Activated CD4-positive, alpha-beta memory T cell treated with anti-CD3 and anti-CD28 coated beads for 36 hours (primary cell): ENCODE measurements around the gene COTL1. TPM values are rescaled to one million over a fixed set of nuclear protein-coding genes. Genes with fewer than 3 reads are reported as not detected.

Experiments
- CTCF ChIA-PET: fragments of 350-600 bp; sonication (Branson Sonifier 250); formaldehyde crosslinking; loops from one replicate; lab custom pipeline; 2021; ENCODE audit warnings: antibody characterized with exemption, inconsistent platforms; lab: Charles Lee
- POLR2A ChIA-PET: fragments of 350-600 bp; sonication (Branson Sonifier 250); formaldehyde crosslinking; loops from one replicate; lab custom pipeline; 2021; ENCODE audit warnings: antibody characterized with exemption; lab: Charles Lee
- DNase-seq: peaks from one replicate; pipeline ENCODE4 v3.0.0-alpha.2; 2020
- H3K27ac Mint-ChIP-seq: one replicate; pipeline ENCODE4 v1.8.0; 2021; ENCODE audit warnings: mixed read lengths
- H3K27me3 Mint-ChIP-seq: one replicate; pipeline ENCODE4 v1.8.0; 2021; ENCODE audit warnings: mixed read lengths
- H3K36me3 Mint-ChIP-seq: one replicate; pipeline ENCODE4 v1.8.0; 2021; ENCODE audit warnings: mixed read lengths
- H3K4me1 Mint-ChIP-seq: one replicate; pipeline ENCODE4 v1.8.0; 2021; ENCODE audit warnings: low read depth, mixed read lengths
- H3K4me3 Mint-ChIP-seq: one replicate; pipeline ENCODE4 v1.8.0; 2021; ENCODE audit warnings: mild to moderate bottlenecking, mixed read lengths
- H3K9me3 Mint-ChIP-seq: one replicate; pipeline ENCODE4 v1.8.0; 2021; ENCODE audit warnings: mixed read lengths
- intact Hi-C: fragments of 100-400 bp; cut with micrococcal nuclease; formaldehyde crosslinking; loops from one replicate; pipeline ENCODE4 v1.15.1; 2023
- total RNA-seq, 2 experiments: library from RNA; stranded (reverse); gene quantifications; one replicate each; pipeline ENCODE4 v1.2.3, GENCODE V29; 2021

Gene COTL1
- total RNA-seq, 2 experiments from 2014 or later, result 358 to 364 TPM

DNA sequence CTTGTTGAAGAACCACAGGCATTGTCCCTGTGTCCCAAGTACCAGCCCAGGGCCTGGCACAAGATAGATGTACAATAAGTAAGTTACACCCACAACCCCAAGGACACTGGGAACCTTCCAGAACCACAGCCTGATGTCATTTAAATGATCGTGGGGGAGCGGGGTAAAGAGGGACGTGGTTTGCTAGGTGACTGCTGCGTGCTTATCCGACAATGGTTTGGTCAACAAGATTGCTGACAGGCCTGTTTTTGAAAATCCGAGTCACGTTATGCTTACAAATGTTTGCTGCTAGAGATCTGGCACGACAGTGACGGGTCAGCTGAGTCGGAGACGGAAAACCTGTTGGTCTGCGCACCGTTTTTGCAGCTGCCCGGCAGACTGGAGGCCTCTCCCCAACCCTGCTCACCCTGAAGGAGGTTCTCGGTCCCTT lies 22.8 kb downstream of the COTL1 start:
- CTCF ChIA-PET, result interaction anchor here (1.0 kb wide), 1 partner anchor 130 kb away, joined by 4 read pairs; no protein-coding TSS in a partner anchor
- H3K27me3 Mint-ChIP-seq, result no peaks in the 10 kb centered on the region
- DNase-seq, result peak; percentile 57
- intact Hi-C loops, result no loop called here
- H3K4me3 Mint-ChIP-seq, result peak overlapping the region; percentile 77
- H3K27ac Mint-ChIP-seq, result peak overlapping the region; percentile 96
- H3K4me1 Mint-ChIP-seq, result peaks cover 72% of the 10 kb centered on the region
- H3K36me3 Mint-ChIP-seq, result peaks cover 51% of the 10 kb centered on the region
- POLR2A ChIA-PET, result interaction anchor here (1.2 to 1.7 kb wide), 2 partner anchors 19 to 43 kb away, joined by 4 to 5 read pairs; no protein-coding TSS in a partner anchor
- H3K9me3 Mint-ChIP-seq, result no peaks in the 10 kb centered on the region

GRCh38 chr16:84594725-84595038 lies 23.2 kb downstream of the COTL1 start:
- ChIA-PET CTCF (interaction anchor here (0.9 to 1.2 kb wide), 3 partner anchors 13 to 130 kb away, joined by 3 to 4 read pairs (median 4); no protein-coding TSS in a partner anchor), POLR2A (interaction anchor here (1.2 to 1.7 kb wide), 2 partner anchors 20 to 43 kb away, joined by 4 to 5 read pairs; no protein-coding TSS in a partner anchor)
- H3K4me3 Mint-ChIP-seq, result peak overlapping the region; percentile 77
- H3K4me1 Mint-ChIP-seq, result peaks cover 69% of the 10 kb centered on the region
- no peaks in the 10 kb centered on the region for H3K27me3 Mint-ChIP-seq
- peak overlapping the region; percentile 96 for H3K27ac Mint-ChIP-seq
- intact Hi-C loops, result no loop called here
- peaks cover 51% of the 10 kb centered on the region for H3K36me3 Mint-ChIP-seq
- DNase-seq, result no peak
- H3K9me3 Mint-ChIP-seq, result no peaks in the 10 kb centered on the region

- CTCF ChIA-PET, result interaction anchor here (0.9 to 1.2 kb wide), 3 partner anchors 13 to 131 kb away, joined by 3 to 4 read pairs (median 4); no protein-coding TSS in a partner anchor
Measured at GRCh38 chr16:84593825-84594724, 23.8 kb downstream of the COTL1 start.

GRCh38 chr16:84592718-84593117 lies 25.2 kb downstream of the COTL1 start:
- DNase-seq, result no peak
- Mint-ChIP-seq H3K27ac (peak overlapping the region; percentile 63), H3K9me3 (no peaks in the 10 kb centered on the region), H3K27me3 (no peaks in the 10 kb centered on the region), H3K4me3 (no peak overlapping the region), H3K36me3 (peaks cover 46% of the 10 kb centered on the region), H3K4me1 (peaks cover 54% of the 10 kb centered on the region)
- intact Hi-C loops, result no loop called here
- ChIA-PET POLR2A (interaction anchor here (0.8 kb wide), 1 partner anchor 43 kb away, joined by 3 read pairs; no protein-coding TSS in a partner anchor), CTCF (interaction anchor here (1.1 to 1.9 kb wide), 3 partner anchors 29 to 87 kb away, joined by 3 to 10 read pairs (median 5); no protein-coding TSS in a partner anchor)

More at GRCh38 chr16:84593825-84594724, 23.8 kb downstream of the COTL1 start:
- Mint-ChIP-seq H3K9me3 (no peaks in the 10 kb centered on the region), H3K4me1 (peaks cover 63% of the 10 kb centered on the region), H3K27me3 (no peaks in the 10 kb centered on the region), H3K4me3 (peak overlapping the region; percentile 77), H3K27ac (peak overlapping the region; percentile 96), H3K36me3 (peaks cover 47% of the 10 kb centered on the region)
- peak; percentile 89 for DNase-seq
- intact Hi-C loops, result no loop called here
- POLR2A ChIA-PET, result interaction anchor here (1.2 to 1.7 kb wide), 2 partner anchors 20 to 42 kb away, joined by 4 to 5 read pairs; no protein-coding TSS in a partner anchor

DNA sequence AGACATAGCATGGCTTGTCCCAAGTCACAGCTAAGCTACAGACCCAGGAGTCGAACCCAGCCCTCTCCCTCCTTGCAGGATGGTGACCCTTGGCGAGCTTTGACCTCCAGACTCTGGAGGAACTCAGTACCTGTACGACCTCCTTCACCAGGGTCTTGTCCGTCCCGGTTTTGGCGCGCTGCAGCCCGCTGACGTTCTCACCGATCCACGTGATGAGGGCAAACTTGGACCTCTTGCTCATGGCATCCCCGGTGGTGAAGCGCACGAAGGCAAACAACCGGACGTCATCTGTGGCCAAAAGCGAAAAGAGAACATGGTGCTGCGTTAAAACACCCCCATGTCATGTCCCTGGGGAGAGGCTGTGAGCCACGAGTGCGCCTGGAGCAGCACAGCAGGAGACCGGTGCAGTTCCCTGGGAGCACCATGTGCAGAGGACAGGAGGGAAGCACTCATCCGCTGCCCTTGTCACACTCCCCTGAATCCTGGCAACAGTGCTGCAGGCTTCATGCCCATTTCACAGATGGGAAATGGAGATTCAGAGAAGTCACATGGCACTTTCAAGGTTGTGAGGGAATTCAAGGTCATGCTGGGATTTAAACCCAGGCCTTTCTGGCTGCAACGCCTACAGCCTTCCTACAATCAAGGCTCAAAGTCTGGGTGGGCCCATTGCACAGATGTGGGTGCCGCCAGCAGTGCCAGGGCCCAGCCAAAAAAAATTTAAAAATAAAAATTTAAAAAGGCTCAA lies 27.7 kb downstream of the COTL1 start:
- DNase-seq, result no peak
- H3K27ac Mint-ChIP-seq, result no peak overlapping the region
- H3K9me3 Mint-ChIP-seq, result no peaks in the 10 kb centered on the region
- no peaks in the 10 kb centered on the region for H3K27me3 Mint-ChIP-seq
- peaks cover 41% of the 10 kb centered on the region for H3K36me3 Mint-ChIP-seq
- ChIA-PET CTCF (no interaction called here), POLR2A (no interaction called here)
- H3K4me1 Mint-ChIP-seq, result peaks cover 45% of the 10 kb centered on the region
- intact Hi-C loops, result no loop called here
- H3K4me3 Mint-ChIP-seq, result no peak overlapping the region

DNA sequence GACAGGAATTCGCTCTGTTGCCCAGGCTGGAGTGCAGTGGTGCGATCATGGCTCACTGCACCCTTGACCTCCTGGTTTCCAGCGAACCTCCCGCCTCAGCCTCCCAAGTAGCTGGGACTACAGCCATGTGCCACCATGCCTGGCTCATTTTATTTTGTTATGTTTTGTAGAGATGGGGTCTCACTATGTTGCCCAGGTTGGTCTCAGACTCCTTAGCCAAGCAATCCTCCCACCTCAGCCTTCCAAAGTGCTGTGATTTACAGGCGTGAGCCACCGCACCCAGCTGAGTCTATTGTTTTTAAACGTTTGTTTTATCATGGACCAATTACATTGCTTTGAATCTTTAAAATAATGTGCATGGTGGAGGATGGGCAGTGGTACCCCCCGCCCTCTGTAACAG lies 28.9 kb downstream of the COTL1 start:
- ChIA-PET CTCF (interaction anchor here (1.0 to 1.2 kb wide), 2 partner anchors 11 to 34 kb away, joined by 3 read pairs; no protein-coding TSS in a partner anchor), POLR2A (no interaction called here)
- Mint-ChIP-seq H3K4me3 (no peak overlapping the region), H3K4me1 (peaks cover 39% of the 10 kb centered on the region), H3K9me3 (no peaks in the 10 kb centered on the region), H3K27me3 (no peaks in the 10 kb centered on the region), H3K27ac (peak overlapping the region; percentile 18), H3K36me3 (peaks cover 35% of the 10 kb centered on the region)
- intact Hi-C loops, result no loop called here
- no peak for DNase-seq

DNA sequence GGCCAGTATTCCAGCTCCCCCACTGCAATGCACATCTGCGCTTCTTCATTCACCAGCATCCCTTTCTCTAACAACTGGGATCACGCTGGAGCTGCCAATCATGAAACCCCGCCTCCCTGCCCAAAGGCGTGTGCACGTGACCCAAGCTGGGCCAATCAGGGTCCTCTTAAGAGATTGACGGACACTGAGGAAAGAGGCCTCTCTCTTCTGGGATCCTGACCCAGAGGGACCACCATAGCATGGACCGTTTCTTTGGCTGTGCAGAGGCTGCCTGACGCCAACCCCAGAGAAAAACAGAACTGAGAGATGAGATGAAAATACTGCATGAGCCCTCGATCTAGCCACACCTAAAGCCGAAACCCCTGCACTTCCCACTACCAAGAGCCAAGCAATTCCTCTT lies 32.0 kb downstream of the COTL1 start:
- CTCF ChIA-PET, result interaction anchor here (0.9 kb wide), 1 partner anchor 37 kb away, joined by 3 read pairs; no protein-coding TSS in a partner anchor
- intact Hi-C loops, result no loop called here
- POLR2A ChIA-PET, result no interaction called here
- no peaks in the 10 kb centered on the region for H3K9me3 Mint-ChIP-seq
- H3K4me3 Mint-ChIP-seq, result no peak overlapping the region
- no peak for DNase-seq
- H3K4me1 Mint-ChIP-seq, result peaks cover 23% of the 10 kb centered on the region
- H3K36me3 Mint-ChIP-seq, result peaks cover 23% of the 10 kb centered on the region
- H3K27ac Mint-ChIP-seq, result no peak overlapping the region
- no peaks in the 10 kb centered on the region for H3K27me3 Mint-ChIP-seq

- intact Hi-C loops, result no loop called here
- no peaks in the 10 kb centered on the region for H3K27me3 Mint-ChIP-seq
- no peak for DNase-seq
- peaks cover 20% of the 10 kb centered on the region for H3K36me3 Mint-ChIP-seq
- H3K27ac Mint-ChIP-seq, result no peak overlapping the region
- POLR2A ChIA-PET, result no interaction called here
- CTCF ChIA-PET, result interaction anchor here (0.9 kb wide), 1 partner anchor 37 kb away, joined by 3 read pairs; no protein-coding TSS in a partner anchor
- H3K4me1 Mint-ChIP-seq, result peaks cover 24% of the 10 kb centered on the region
- H3K9me3 Mint-ChIP-seq, result no peaks in the 10 kb centered on the region
- no peak overlapping the region for H3K4me3 Mint-ChIP-seq
Measured at GRCh38 chr16:84585467-84585866, 32.4 kb downstream of the COTL1 start.

- H3K36me3 Mint-ChIP-seq, result peaks cover 17% of the 10 kb centered on the region
- no peaks in the 10 kb centered on the region for H3K27me3 Mint-ChIP-seq
- H3K4me3 Mint-ChIP-seq, result no peak overlapping the region
- POLR2A ChIA-PET, result no interaction called here
- H3K4me1 Mint-ChIP-seq, result peaks cover 29% of the 10 kb centered on the region
- no peak for DNase-seq
- CTCF ChIA-PET, result no interaction called here
- H3K27ac Mint-ChIP-seq, result no peak overlapping the region
- intact Hi-C loops, result no loop called here
- no peaks in the 10 kb centered on the region for H3K9me3 Mint-ChIP-seq
Measured at GRCh38 chr16:84584678-84585077, 33.2 kb downstream of the COTL1 start.

GRCh38 chr16:84583995-84584394 lies 33.9 kb downstream of the COTL1 start:
- ChIA-PET CTCF (no interaction called here), POLR2A (no interaction called here)
- Mint-ChIP-seq H3K9me3 (no peaks in the 10 kb centered on the region), H3K27me3 (no peaks in the 10 kb centered on the region), H3K36me3 (peaks cover 17% of the 10 kb centered on the region), H3K27ac (no peak overlapping the region), H3K4me1 (peaks cover 34% of the 10 kb centered on the region), H3K4me3 (no peak overlapping the region)
- intact Hi-C loops, result no loop called here
- DNase-seq, result no peak

DNA sequence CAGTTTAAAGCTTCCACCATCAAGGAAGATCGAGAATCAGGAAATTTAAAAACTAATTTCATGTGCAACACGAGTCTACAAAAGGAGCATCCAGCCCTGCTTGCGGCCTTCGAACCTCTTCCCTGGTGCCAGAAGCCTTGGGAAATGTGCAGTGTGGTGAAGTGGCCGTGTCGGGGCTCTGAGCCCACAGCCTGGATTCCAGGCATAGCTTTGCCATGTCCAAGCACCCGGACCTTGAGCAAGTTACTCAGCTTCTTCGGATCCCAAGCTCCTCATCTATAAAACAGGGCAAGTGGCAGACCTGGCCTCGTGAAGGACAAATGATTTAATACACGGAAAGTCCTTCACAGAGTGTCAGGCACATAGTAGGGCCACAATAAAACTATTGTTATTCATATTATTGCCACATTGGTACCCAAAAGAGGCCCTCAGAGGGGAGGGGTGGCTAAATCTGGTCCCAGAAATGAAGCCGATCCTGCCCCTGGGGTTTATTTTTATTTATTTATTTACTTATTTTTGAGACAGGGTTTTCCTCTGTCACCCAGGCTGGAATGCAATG lies 34.8 kb downstream of the COTL1 start:
- Mint-ChIP-seq H3K4me3 (no peak overlapping the region), H3K27ac (no peak overlapping the region), H3K36me3 (peaks cover 18% of the 10 kb centered on the region), H3K4me1 (peaks cover 43% of the 10 kb centered on the region), H3K9me3 (no peaks in the 10 kb centered on the region), H3K27me3 (no peaks in the 10 kb centered on the region)
- CTCF ChIA-PET, result interaction anchor here (0.7 kb wide), 1 partner anchor 65 kb away, joined by 4 read pairs; no protein-coding TSS in a partner anchor
- POLR2A ChIA-PET, result interaction anchor here (1.1 kb wide), 1 partner anchor 29 kb away, joined by 5 read pairs; no protein-coding TSS in a partner anchor
- intact Hi-C loops, result no loop called here
- no peak for DNase-seq
